Erythroblast (primary cell): ENCODE data around the gene ABLIM2.

ENCODE experiments used
- GATA1 ChIP-seq: IDR thresholded peaks from 2 replicates; pipeline ENCODE4 v1.6.1; 2011; ENCODE audit warnings: low read depth, mild to moderate bottlenecking, control low read depth, low read length, moderate library complexity
- POLR2A ChIP-seq: IDR thresholded peaks from 2 replicates; pipeline ENCODE4 v1.6.1; 2011; ENCODE audit warnings: mild to moderate bottlenecking, low read length

DNA sequence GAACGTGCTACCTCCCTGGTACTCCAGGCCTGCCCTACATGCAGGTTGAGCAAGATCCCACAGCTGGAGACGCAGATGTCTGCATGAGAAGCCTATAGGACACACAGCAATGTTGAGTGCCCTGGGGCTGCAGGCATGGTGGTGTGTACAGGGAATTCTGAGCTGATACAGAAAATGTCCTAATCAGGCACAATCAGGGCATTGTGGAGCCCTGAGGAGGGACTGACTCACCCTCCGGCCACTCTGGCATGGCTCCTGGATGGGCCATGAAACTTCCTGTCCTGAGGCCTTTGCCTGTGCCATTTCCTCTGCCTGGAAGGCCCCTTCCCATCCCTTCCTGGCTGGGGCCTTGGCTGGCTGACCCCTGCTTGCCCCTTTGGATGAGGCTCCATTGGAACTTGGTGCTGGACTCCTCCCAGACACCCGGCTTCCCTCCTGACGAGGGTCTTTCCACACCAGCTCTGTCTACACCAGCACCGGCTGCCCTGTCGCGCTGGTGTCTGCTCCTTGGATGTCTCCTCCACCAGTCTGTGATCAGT is 202.3 kb downstream of the ABLIM2 start:
- TF ChIP-seq POLR2A (no peak), GATA1 (no peak)
